Lower lobe of right lung (tissue), 2 donors: Measurements from ENCODE around the gene CUBN. TPM values are rescaled to one million over a fixed set of nuclear protein-coding genes. Genes with fewer than 3 reads are reported as not detected.

Experiments used
- ATAC-seq, 2 donors: fragments of 200-7000 bp; cut with Tn5 transposase; one replicate each; pipeline ENCODE4 v1.9.1; 2020 to 2022; ENCODE audit warnings: mild to moderate bottlenecking in 2 of 2, moderate library complexity in 2 of 2
- DNase-seq: peaks from one replicate; pipeline ENCODE4 v3.0.0-alpha.2; 2020
- H3K27ac ChIP-seq: fragments of 200-600 bp; one replicate; pipeline ENCODE4 v1.8.0; 2022
- H3K27me3 ChIP-seq: fragments of 200-600 bp; one replicate; pipeline ENCODE4 v1.8.0; 2022; ENCODE audit warnings: low read depth
- H3K36me3 ChIP-seq: fragments of 200-600 bp; one replicate; pipeline ENCODE4 v1.8.0; 2022; ENCODE audit warnings: mild to moderate bottlenecking
- H3K4me1 ChIP-seq: fragments of 200-600 bp; one replicate; pipeline ENCODE4 v1.8.0; 2022
- H3K4me3 ChIP-seq: fragments of 200-600 bp; one replicate; pipeline ENCODE4 v1.8.0; 2022; ENCODE audit warnings: mild to moderate bottlenecking
- H3K9me3 ChIP-seq: fragments of 200-600 bp; one replicate; pipeline ENCODE4 v1.8.0; 2022
- intact Hi-C: fragments of 100-400 bp; cut with DNase I; formaldehyde crosslinking; loops from one replicate; pipeline ENCODE4 v1.11.0; 2022
- total RNA-seq: library from RNA; stranded (reverse); fragmentation: NEBNext Ultra II Directional; extraction: Animal tissue kit (Norgen Biotek cat#: 25700); gene quantifications from one replicate; pipeline ENCODE4 v1.2.1, GENCODE V29; 2021
- TF ChIP-seq, protein P1 (sequence below): fragments of 200-600 bp; IDR thresholded peaks from one replicate; pipeline ENCODE4 v1.8.0; 2022; ENCODE audit warnings: antibody characterized with exemption, mild to moderate bottlenecking
- donor health status: DM: no; HTN: yes; CAD: no; lungs with severe emphysema.

The CUBN gene
- total RNA-seq, 1 donor from 2014 or later = 2.2 TPM

DNA sequence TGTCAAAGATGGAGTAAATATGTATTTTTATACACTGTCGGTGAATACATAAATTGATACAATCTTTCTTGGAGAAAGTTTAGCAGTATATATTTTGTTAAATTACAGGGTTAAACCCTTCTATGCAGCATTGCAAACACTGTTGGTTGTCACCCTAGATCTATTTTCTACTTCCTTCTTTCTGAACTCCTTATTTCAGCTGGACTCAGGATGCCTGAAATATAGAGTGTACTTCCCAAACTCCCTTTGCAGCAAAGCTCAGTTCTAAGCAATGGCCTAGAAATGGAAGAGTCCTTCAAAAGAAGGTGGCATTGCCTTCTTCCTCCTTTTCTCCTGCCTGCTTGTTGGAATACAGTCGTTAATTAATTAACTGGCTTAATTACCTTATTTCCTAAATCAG is 20.6 kb downstream of the CUBN start:
- no peak overlapping the region for H3K4me3 ChIP-seq
- no peaks in the 10 kb centered on the region for H3K36me3 ChIP-seq
- no peak for ATAC-seq
- DNase-seq = no peak
- no peaks in the 10 kb centered on the region for H3K4me1 ChIP-seq
- TF ChIP-seq, protein P1, sequence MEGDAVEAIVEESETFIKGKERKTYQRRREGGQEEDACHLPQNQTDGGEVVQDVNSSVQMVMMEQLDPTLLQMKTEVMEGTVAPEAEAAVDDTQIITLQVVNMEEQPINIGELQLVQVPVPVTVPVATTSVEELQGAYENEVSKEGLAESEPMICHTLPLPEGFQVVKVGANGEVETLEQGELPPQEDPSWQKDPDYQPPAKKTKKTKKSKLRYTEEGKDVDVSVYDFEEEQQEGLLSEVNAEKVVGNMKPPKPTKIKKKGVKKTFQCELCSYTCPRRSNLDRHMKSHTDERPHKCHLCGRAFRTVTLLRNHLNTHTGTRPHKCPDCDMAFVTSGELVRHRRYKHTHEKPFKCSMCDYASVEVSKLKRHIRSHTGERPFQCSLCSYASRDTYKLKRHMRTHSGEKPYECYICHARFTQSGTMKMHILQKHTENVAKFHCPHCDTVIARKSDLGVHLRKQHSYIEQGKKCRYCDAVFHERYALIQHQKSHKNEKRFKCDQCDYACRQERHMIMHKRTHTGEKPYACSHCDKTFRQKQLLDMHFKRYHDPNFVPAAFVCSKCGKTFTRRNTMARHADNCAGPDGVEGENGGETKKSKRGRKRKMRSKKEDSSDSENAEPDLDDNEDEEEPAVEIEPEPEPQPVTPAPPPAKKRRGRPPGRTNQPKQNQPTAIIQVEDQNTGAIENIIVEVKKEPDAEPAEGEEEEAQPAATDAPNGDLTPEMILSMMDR = no peak
- no peak overlapping the region for H3K27ac ChIP-seq
- no peaks in the 10 kb centered on the region for H3K9me3 ChIP-seq
- no peaks in the 10 kb centered on the region for H3K27me3 ChIP-seq
- intact Hi-C loops = no loop called here

DNA sequence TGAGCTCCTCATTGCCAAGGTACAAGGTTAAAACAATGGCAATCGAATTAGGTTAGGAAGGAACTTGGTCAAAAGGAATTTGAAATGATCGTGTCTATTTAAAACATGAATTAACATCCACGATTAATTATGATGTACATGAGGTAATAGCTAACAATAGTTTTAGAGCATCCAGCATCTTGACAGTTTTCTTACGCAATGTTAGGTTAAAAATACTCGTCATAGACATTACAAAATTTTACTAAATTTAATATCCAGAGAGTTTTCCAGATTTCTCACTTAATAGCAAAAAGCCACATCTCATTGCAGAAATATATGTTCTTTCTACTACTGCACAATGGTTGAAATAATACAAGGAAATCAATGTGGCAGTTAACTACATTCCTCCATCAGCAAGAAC is 22.6 kb downstream of the CUBN start:
- ATAC-seq = no peak
- Histone ChIP-seq H3K27me3 (no peaks in the 10 kb centered on the region), H3K4me1 (no peaks in the 10 kb centered on the region), H3K36me3 (no peaks in the 10 kb centered on the region), H3K27ac (no peak overlapping the region), H3K4me3 (no peak overlapping the region), H3K9me3 (no peaks in the 10 kb centered on the region)
- intact Hi-C loops = no loop called here
- TF ChIP-seq, protein P1 = no peak
- DNase-seq = no peak

DNA sequence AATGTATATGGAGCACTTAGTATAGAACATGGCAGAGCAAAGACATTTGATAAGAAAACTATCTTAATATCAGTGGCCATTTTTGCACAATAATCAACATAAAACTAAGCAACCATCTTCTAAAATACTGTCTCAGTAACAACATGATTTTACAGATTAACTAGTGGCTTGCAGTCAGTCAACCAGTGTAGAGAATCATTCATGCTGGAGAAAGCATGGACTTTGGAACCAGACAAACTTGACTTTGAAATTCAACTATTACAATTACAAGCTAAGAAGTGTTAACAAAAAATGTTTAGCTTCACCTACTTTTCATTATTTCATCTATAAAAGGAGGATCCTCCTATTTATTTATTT is 27.7 kb downstream of the CUBN start:
- DNase-seq (no peak), ATAC-seq (no peak)
- TF ChIP-seq, protein P1 = no peak
- Histone ChIP-seq H3K27ac (no peak overlapping the region), H3K9me3 (no peaks in the 10 kb centered on the region), H3K27me3 (no peaks in the 10 kb centered on the region), H3K36me3 (no peaks in the 10 kb centered on the region), H3K4me3 (no peak overlapping the region), H3K4me1 (no peaks in the 10 kb centered on the region)
- intact Hi-C loops = no loop called here

DNA sequence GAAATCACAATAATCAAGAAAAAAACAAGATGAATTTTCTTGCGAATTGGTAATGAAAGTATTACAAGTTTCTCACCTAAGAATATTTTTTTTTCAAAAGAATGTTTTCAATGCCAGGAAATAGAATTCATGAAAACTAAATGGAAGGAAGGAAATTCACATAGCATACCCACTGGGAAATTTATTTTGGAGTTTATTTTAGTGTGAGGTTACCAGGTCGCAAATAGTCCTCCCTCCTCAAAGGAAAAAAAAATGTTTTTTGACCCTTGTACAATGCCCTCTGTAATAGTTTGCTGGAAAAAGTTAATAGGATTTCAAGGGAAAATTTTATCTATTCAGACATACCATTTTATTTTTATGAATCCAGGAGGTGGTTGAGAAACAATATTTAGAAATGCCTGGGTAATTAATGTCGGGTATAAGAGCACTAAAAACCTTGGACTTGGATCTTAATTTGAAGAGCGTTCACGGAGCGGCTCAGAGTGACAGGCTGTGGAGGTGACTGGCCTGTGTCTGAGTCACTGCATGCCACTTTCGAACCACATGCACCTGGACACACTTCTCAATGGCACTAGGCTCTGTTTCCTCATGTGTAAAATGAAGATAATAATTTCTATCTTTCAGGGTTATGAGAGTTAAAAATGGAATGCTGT is 28.2 kb downstream of the CUBN start:
- H3K27me3 ChIP-seq = no peaks in the 10 kb centered on the region
- no peak overlapping the region for H3K4me3 ChIP-seq
- H3K36me3 ChIP-seq = no peaks in the 10 kb centered on the region
- no peak for DNase-seq
- TF ChIP-seq, protein P1 = no peak
- intact Hi-C loops = no loop called here
- H3K9me3 ChIP-seq = no peaks in the 10 kb centered on the region
- no peak for ATAC-seq
- no peaks in the 10 kb centered on the region for H3K4me1 ChIP-seq
- no peak overlapping the region for H3K27ac ChIP-seq

DNA sequence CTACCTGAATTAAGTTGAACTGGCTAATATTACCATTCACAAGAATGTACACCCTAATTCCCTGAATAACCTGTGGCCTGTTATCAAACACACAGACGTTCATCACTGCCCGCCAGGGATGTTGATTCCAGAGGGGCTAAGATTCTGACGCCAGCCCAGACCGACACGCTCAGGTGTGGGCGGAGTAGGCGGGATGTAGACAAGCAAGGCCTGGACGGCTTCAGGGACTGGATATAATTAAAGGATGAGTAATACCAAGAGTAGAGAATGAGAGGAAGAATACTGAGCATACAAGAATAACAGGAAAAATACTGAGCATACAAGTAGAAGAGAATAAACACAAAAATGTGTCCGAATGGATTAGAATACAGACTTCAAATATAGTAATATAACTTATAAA is 29.0 kb downstream of the CUBN start:
- TF ChIP-seq, protein P1 = no peak
- H3K27me3 ChIP-seq = no peaks in the 10 kb centered on the region
- H3K9me3 ChIP-seq = no peaks in the 10 kb centered on the region
- DNase-seq (no peak), ATAC-seq (no peak)
- no peak overlapping the region for H3K27ac ChIP-seq
- no peaks in the 10 kb centered on the region for H3K36me3 ChIP-seq
- no peak overlapping the region for H3K4me3 ChIP-seq
- intact Hi-C loops = no loop called here
- no peaks in the 10 kb centered on the region for H3K4me1 ChIP-seq
